OCI-LY7 (cell line): ENCODE data around the gene CPEB1. TPM values are rescaled to one million over a fixed set of nuclear protein-coding genes. Genes with fewer than 3 reads are reported as not detected.

Source experiments
- BruUV-seq: library from RNA; stranded (reverse); fragments of 400-500 nt; replicated peaks from 2 replicates; lab custom pipeline; 2021; lab: Mats Ljungman, UMichigan
- CTCF ChIA-PET: fragments of 300-600 bp; sonication (Branson Sonifier 250); formaldehyde crosslinking; loops from one replicate; lab custom pipeline; 2022; ENCODE audit warnings: antibody characterized with exemption; ENCODE audit not compliant: unreplicated experiment; lab: Charles Lee
- POLR2A ChIA-PET: fragments of 300-600 bp; sonication (Branson Sonifier 250); formaldehyde crosslinking; loops from one replicate; lab custom pipeline; 2022; ENCODE audit warnings: antibody characterized with exemption; lab: Charles Lee
- DNase-seq: peaks from one replicate; pipeline ENCODE4 v3.0.0-alpha.2; 2015; ENCODE audit warnings: low spot score
- H2AFZ ChIP-seq: fragments of 200-600 bp; sonication (generic), shearing (Covaris generic); 2 replicates; pipeline ENCODE4 v1.6.1; 2014; ENCODE audit warnings: mild to moderate bottlenecking, antibody characterized with exemption, low read length, moderate library complexity
- H3K27ac ChIP-seq: fragments of 200-600 bp; sonication (generic); 2 replicates; pipeline ENCODE4 v1.5.1; 2014; ENCODE audit warnings: mixed run types, low read depth, mild to moderate bottlenecking, moderate library complexity, low read length, inconsistent platforms; ENCODE audit not compliant: poor library complexity, severe bottlenecking
- H3K36me3 ChIP-seq: fragments of 200-600 bp; sonication (generic); 2 replicates; pipeline ENCODE4 v1.6.1; 2014; ENCODE audit warnings: mild to moderate bottlenecking, antibody characterized with exemption, low read length, moderate library complexity, mixed read lengths; ENCODE audit not compliant: insufficient read depth
- H3K4me1 ChIP-seq: fragments of 200-600 bp; sonication (generic); 2 replicates; pipeline ENCODE4 v1.5.1; 2014; ENCODE audit warnings: mild to moderate bottlenecking, low read length; ENCODE audit not compliant: insufficient read depth, poor library complexity, severe bottlenecking
- H3K4me2 ChIP-seq: fragments of 200-600 bp; sonication (generic); 2 replicates; pipeline ENCODE4 v1.6.1; 2014; ENCODE audit warnings: mild to moderate bottlenecking, low read length
- H3K4me3 ChIP-seq: fragments of 200-600 bp; sonication (generic); 2 replicates; pipeline ENCODE4 v1.5.1; 2014; ENCODE audit warnings: mild to moderate bottlenecking, low read depth, low read length; ENCODE audit not compliant: poor library complexity, severe bottlenecking
- H3K79me2 ChIP-seq: fragments of 200-600 bp; sonication (generic); 2 replicates; pipeline ENCODE4 v1.6.1; 2016; ENCODE audit warnings: low read depth, mild to moderate bottlenecking, low read length, moderate library complexity, mixed read lengths; ENCODE audit not compliant: insufficient read depth
- H3K9me2 ChIP-seq: fragments of 200-600 bp; sonication (generic); 2 replicates; pipeline ENCODE4 v1.6.1; 2016; ENCODE audit warnings: mild to moderate bottlenecking, low read length, mixed read lengths; ENCODE audit not compliant: insufficient read depth
- H3K9me3 ChIP-seq: fragments of 200-600 bp; sonication (generic); 2 replicates; pipeline ENCODE4 v1.6.1; 2014; ENCODE audit warnings: mild to moderate bottlenecking, mixed run types, low read length, mixed read lengths
- H4K20me1 ChIP-seq: fragments of 200-600 bp; sonication (generic); 2 replicates; pipeline ENCODE4 v1.6.1; 2014; ENCODE audit warnings: mild to moderate bottlenecking, antibody characterized with exemption, low read length, moderate library complexity, mixed read lengths; ENCODE audit not compliant: insufficient read depth
- CTCF ChIP-seq: fragments of 200-600 bp; sonication (generic); conservative IDR thresholded peaks from 2 replicates; pipeline ENCODE4 v1.5.1; 2014; ENCODE audit warnings: mild to moderate bottlenecking, antibody characterized with exemption, low read length, moderate library complexity, mixed read lengths
- EZH2phosphoT487 ChIP-seq: fragments of 200-600 bp; sonication (generic); IDR thresholded peaks from 2 replicates; pipeline ENCODE4 v1.6.1; 2018; ENCODE audit warnings: low read depth, borderline replicate concordance, mild to moderate bottlenecking, mixed run types, antibody characterized with exemption, low read length, moderate library complexity, mixed read lengths
- intact Hi-C: fragments of 100-400 bp; cut with micrococcal nuclease; formaldehyde crosslinking; loops from one replicate; pipeline ENCODE4 v1.10.0; 2022; ENCODE audit not compliant: unreplicated experiment
- total RNA-seq, 2 experiments: library from RNA; depleted of rRNA in 1 of 2; stranded (reverse); fragments of >200 nt in 1 of 2; shearing (Covaris generic) in 1 of 2; gene quantifications; 2 replicates each; pipeline ENCODE4 v1.2.3, GENCODE V29; 2014 to 2022

Gene CPEB1
- total RNA-seq, 2 experiments from 2014 or later = not detected

- no peak overlapping the region for H3K4me2 ChIP-seq
- no peaks in the 10 kb centered on the region for H3K79me2 ChIP-seq
- CTCF ChIA-PET = no interaction called here
- no peaks in the 10 kb centered on the region for H3K9me3 ChIP-seq
- no peak overlapping the region for H3K4me3 ChIP-seq
- H3K36me3 ChIP-seq = no peaks in the 10 kb centered on the region
- no peaks in the 10 kb centered on the region for H4K20me1 ChIP-seq
- H2AFZ ChIP-seq = no peak overlapping the region
- H3K27ac ChIP-seq = no peak overlapping the region
- no peak for DNase-seq
- no peaks in the 10 kb centered on the region for H3K9me2 ChIP-seq
- intact Hi-C loops = no loop called here
- POLR2A ChIA-PET = no interaction called here
- TF ChIP-seq EZH2phosphoT487 (no peak), CTCF (no peak)
- H3K4me1 ChIP-seq = no peaks in the 10 kb centered on the region
- BruUV-seq = no TSS peak
These were observed 90.7 kb downstream of the CPEB1 start for GRCh38 chr15:82556315-82557035.

GRCh38 chr15:82554849-82555248 is 92.3 kb downstream of the CPEB1 start:
- BruUV-seq = no TSS peak
- Histone ChIP-seq H3K9me2 (no peaks in the 10 kb centered on the region), H3K4me2 (no peak overlapping the region), H2AFZ (no peak overlapping the region), H3K36me3 (no peaks in the 10 kb centered on the region), H3K4me1 (no peaks in the 10 kb centered on the region), H4K20me1 (no peaks in the 10 kb centered on the region), H3K4me3 (no peak overlapping the region), H3K27ac (no peak overlapping the region), H3K79me2 (no peaks in the 10 kb centered on the region), H3K9me3 (no peaks in the 10 kb centered on the region)
- ChIA-PET POLR2A (no interaction called here), CTCF (no interaction called here)
- TF ChIP-seq EZH2phosphoT487 = no peak
- TF ChIP-seq CTCF = no peak
- no peak for DNase-seq
- intact Hi-C loops = no loop called here

- POLR2A ChIA-PET = interaction anchor here (0.9 to 1.2 kb wide), 2 partner anchors 10 to 13 kb away, joined by 3 read pairs; no protein-coding TSS in a partner anchor
- BruUV-seq = no TSS peak
These were observed 92.8 kb downstream of the CPEB1 start for GRCh38 chr15:82554351-82554750.

More at GRCh38 chr15:82554351-82554750, 92.8 kb downstream of the CPEB1 start:
- Histone ChIP-seq H3K9me3 (no peaks in the 10 kb centered on the region), H3K4me1 (no peaks in the 10 kb centered on the region), H3K79me2 (no peaks in the 10 kb centered on the region), H3K9me2 (no peaks in the 10 kb centered on the region), H3K36me3 (no peaks in the 10 kb centered on the region), H3K4me2 (no peak overlapping the region), H4K20me1 (no peaks in the 10 kb centered on the region), H3K27ac (no peak overlapping the region), H2AFZ (no peak overlapping the region), H3K4me3 (no peak overlapping the region)
- intact Hi-C loops = no loop called here
- no peak for DNase-seq
- CTCF ChIA-PET = no interaction called here
- TF ChIP-seq CTCF (no peak), EZH2phosphoT487 (no peak)
